Fibroblast of lung (primary cell): Measurements from ENCODE around the gene SELENON.

Experiments
- CTCF ChIP-seq, 2 donors: IDR thresholded peaks in 1 of 2; conservative IDR thresholded peaks in 1 of 2; 1 replicate in 1 of 2; 2 replicates in 1 of 2; pipeline ENCODE4 v1.5.1; 2011 to 2012; ENCODE audit warnings: low read length in 2 of 2, control low read depth in 1 of 2, inconsistent platforms in 1 of 2, low read depth in 1 of 2, mild to moderate bottlenecking in 1 of 2
- EZH2 ChIP-seq: IDR thresholded peaks from 2 replicates; pipeline ENCODE4 v1.5.1; 2012; ENCODE audit warnings: low read length, control low read depth, mild to moderate bottlenecking; ENCODE audit errors: missing control alignments

GRCh38 chr1:25803368-25803767, 3.4 kb downstream of the SELENON start:
- TF ChIP-seq CTCF (conservative IDR thresholded peaks at IDR 0.05 in 1 of 2, IDR thresholded peaks at IDR 0.05 in 1 of 2; ENCODE audit: low read depth in 1 of 2, low read length in 2 of 2) (no peak), EZH2 (no peak)
